SU-DHL-6 (cell line): ENCODE results near the gene ISG20.

Experiments used
- H2AFZ ChIP-seq: fragments of 200-600 bp; sonication (generic); 2 replicates; pipeline ENCODE4 v1.6.1; 2014; ENCODE audit warnings: low read depth, mild to moderate bottlenecking, moderate library complexity, mixed read lengths, antibody characterized with exemption, low read length; ENCODE audit not compliant: severe bottlenecking
- H3F3A ChIP-seq: fragments of 200-600 bp; shearing (Covaris generic); 2 replicates; pipeline ENCODE4 v1.6.0; 2016; ENCODE audit warnings: antibody characterized with exemption, mild to moderate bottlenecking; ENCODE audit not compliant: insufficient read depth
- H3K27ac ChIP-seq: fragments of 200-600 bp; sonication (generic); 2 replicates; pipeline ENCODE4 v1.5.1; 2016; ENCODE audit warnings: low read depth, mild to moderate bottlenecking, low read length, moderate library complexity, mixed read lengths
- H3K27me3 ChIP-seq: fragments of 200-600 bp; sonication (generic), shearing (Covaris generic); 2 replicates; pipeline ENCODE4 v1.6.0; 2014; ENCODE audit warnings: mild to moderate bottlenecking, low read length
- H3K36me3 ChIP-seq: fragments of 200-600 bp; sonication (generic); 2 replicates; pipeline ENCODE4 v1.6.1; 2014; ENCODE audit warnings: mild to moderate bottlenecking, low read length, mixed read lengths
- H3K4me2 ChIP-seq: fragments of 300-600, 200-600 bp; shearing (Covaris generic), sonication (generic); 2 replicates; pipeline ENCODE4 v1.6.0; 2014; ENCODE audit warnings: low read length, low read depth, mild to moderate bottlenecking; ENCODE audit not compliant: poor library complexity, severe bottlenecking
- H3K4me3 ChIP-seq: fragments of 200-600 bp; sonication (generic); 2 replicates; pipeline ENCODE4 v1.5.1; 2014; ENCODE audit warnings: antibody characterized with exemption, low read length, mild to moderate bottlenecking, mixed read lengths; ENCODE audit not compliant: insufficient read depth, poor library complexity, severe bottlenecking
- H3K79me2 ChIP-seq: fragments of 200-600 bp; sonication (generic); 2 replicates; pipeline ENCODE4 v1.6.1; 2014; ENCODE audit warnings: mild to moderate bottlenecking, low read length, moderate library complexity; ENCODE audit not compliant: insufficient read depth
- H3K9ac ChIP-seq: fragments of 200-600 bp; sonication (generic); 2 replicates; pipeline ENCODE4 v1.7.0; 2014; ENCODE audit warnings: mild to moderate bottlenecking, low read length
- H3K9me2 ChIP-seq: fragments of 200-600 bp; sonication (generic); replicated peaks from 2 replicates; pipeline ENCODE4 v1.6.1; 2014; ENCODE audit warnings: low read length; ENCODE audit not compliant: insufficient read depth
- H3K9me3 ChIP-seq: fragments of 200-600 bp; sonication (generic); 2 replicates; pipeline ENCODE4 v1.6.1; 2014; ENCODE audit warnings: low read length, mixed read lengths; ENCODE audit not compliant: insufficient read depth
- H4K20me1 ChIP-seq: fragments of 200-600 bp; sonication (generic); 2 replicates; pipeline ENCODE4 v1.6.1; 2014; ENCODE audit warnings: low read depth, mild to moderate bottlenecking, antibody characterized with exemption, low read length, moderate library complexity, mixed read lengths
- CTCF ChIP-seq: fragments of 200-600 bp; sonication (generic); IDR thresholded peaks from one replicate; pipeline ENCODE4 v1.5.1; 2017; ENCODE audit warnings: antibody characterized with exemption, mild to moderate bottlenecking, low read length, moderate library complexity; ENCODE audit not compliant: insufficient read depth, poor library complexity, severe bottlenecking
- EZH2phosphoT487 ChIP-seq: fragments of 200-600 bp; sonication (generic), shearing (Covaris generic); conservative IDR thresholded peaks from 2 replicates; pipeline ENCODE4 v1.6.1; 2018; ENCODE audit warnings: mild to moderate bottlenecking, antibody characterized with exemption, low read length, moderate library complexity, mixed read lengths

The ISG20 gene

DNA sequence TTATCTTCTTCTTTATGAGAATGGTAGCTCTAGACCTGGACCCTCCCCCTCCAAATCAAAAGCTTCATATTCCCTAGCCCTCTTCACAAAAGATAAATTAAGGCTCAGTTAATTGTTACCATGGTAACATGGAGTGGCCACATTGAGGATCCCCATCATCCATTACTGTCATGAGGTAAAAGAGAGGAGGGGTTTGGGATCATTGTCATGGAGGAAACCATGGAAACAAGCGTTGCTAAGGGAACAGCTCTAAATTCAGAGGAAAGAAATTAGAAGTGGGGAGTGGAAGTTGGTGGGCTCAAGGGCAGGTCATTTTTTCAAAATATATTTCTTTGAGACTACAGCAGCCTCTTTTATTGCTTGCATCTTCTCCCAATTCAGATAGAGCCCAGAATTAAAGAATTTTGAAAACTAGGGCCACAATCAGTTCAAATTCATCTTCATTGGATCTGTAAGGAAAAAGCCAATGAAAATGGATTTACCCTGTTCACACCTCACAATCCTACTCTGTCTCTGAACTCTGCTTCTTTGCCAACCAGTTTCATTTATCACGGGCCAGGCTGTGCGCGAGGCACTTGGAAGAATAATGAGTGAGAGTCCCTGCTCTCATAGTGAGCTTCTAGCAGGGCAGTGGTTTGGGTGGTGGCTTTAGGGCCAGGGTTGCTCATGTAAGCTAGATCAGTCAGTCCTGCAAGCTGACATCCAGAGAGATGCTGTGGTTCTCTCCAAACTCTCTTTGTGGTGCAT lies 29.3 kb upstream of the ISG20 start:
- Histone ChIP-seq H3K36me3 (no peaks in the 10 kb centered on the region), H3K4me3 (no peak overlapping the region), H2AFZ (no peak overlapping the region), H3K79me2 (no peaks in the 10 kb centered on the region), H3K27me3 (no peaks in the 10 kb centered on the region), H4K20me1 (no peaks in the 10 kb centered on the region), H3K4me2 (no peak overlapping the region), H3F3A (no peaks in the 10 kb centered on the region), H3K27ac (no peak overlapping the region), H3K9me3 (no peaks in the 10 kb centered on the region), H3K9me2 (no peaks in the 10 kb centered on the region), H3K9ac (no peak overlapping the region)
- TF ChIP-seq CTCF (no peak), EZH2phosphoT487 (no peak)

DNA sequence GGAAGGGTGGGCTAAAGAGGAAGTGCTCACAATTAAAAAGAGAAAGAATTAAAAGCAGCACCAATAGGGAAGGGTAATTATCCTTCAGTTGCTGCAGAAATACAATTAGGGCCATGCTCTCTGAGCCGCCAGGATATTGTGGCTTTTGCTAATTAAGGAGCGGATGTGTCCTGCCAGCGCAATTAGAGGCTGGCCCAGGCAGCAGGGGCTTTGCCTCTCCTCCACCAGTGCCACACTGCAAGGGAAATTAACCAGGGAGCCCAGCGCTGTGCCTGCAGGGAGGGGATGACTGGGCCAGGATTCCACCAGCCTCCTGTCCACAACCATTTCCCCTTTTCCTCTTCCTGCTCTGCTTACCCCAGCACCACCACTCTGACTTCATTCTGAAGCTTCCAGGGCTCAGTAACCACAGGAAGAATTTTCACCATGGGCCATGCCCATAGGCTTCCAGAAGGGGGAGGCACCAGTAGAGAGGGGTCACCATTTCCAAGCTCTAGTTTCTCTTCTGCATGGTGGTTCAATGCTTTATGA lies 28.1 kb upstream of the ISG20 start:
- Histone ChIP-seq H3K79me2 (no peaks in the 10 kb centered on the region), H2AFZ (no peak overlapping the region), H3K4me3 (no peak overlapping the region), H3K4me2 (no peak overlapping the region), H4K20me1 (no peaks in the 10 kb centered on the region), H3K27ac (no peak overlapping the region), H3K36me3 (no peaks in the 10 kb centered on the region), H3K9ac (no peak overlapping the region), H3K9me2 (no peaks in the 10 kb centered on the region), H3F3A (no peaks in the 10 kb centered on the region), H3K9me3 (no peaks in the 10 kb centered on the region), H3K27me3 (no peaks in the 10 kb centered on the region)
- TF ChIP-seq CTCF: no peak
- no peak for TF ChIP-seq EZH2phosphoT487

DNA sequence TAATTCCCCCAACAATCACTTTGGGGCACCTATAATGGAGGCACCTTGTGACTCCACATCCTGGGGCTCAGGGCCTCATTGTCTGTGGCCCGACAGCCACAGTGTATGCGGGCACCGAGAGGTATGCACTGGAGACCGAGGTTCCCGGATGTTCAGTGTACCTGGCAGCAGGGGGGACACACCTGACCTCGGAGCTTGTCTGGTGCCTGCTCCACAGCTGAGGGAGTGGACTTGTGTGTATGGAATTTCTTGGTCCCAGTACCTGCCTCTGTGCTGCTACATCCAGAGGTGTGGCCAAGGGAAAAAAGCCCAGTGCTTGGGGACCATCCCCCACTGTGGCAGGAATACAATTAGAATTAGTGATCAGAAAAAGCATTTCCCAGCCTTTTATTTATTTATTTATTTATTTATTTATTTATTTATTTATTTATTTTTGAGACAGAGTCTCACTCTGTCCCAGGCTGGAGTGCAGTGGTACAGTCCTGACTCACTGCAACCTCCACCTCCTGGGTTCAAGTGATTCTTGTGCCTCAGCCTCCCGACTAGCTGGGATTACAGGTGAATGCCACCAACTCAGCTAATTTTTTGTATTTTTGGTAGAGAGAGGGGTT lies 26.5 kb upstream of the ISG20 start:
- H4K20me1 ChIP-seq: no peaks in the 10 kb centered on the region
- no peak overlapping the region for H2AFZ ChIP-seq
- H3K36me3 ChIP-seq: no peaks in the 10 kb centered on the region
- no peaks in the 10 kb centered on the region for H3K79me2 ChIP-seq
- H3K9me2 ChIP-seq: no peaks in the 10 kb centered on the region
- H3K4me3 ChIP-seq: no peak overlapping the region
- H3K9me3 ChIP-seq: no peaks in the 10 kb centered on the region
- TF ChIP-seq CTCF (no peak), EZH2phosphoT487 (no peak)
- no peaks in the 10 kb centered on the region for H3F3A ChIP-seq
- H3K9ac ChIP-seq: no peak overlapping the region
- H3K27me3 ChIP-seq: no peaks in the 10 kb centered on the region
- H3K27ac ChIP-seq: no peak overlapping the region
- no peak overlapping the region for H3K4me2 ChIP-seq
